PC-9 (cell line): ENCODE results near the gene HPS3. TPM values are rescaled to one million over a fixed set of nuclear protein-coding genes. Genes with fewer than 3 reads are reported as not detected.

Experiments
- BruUV-seq: library from RNA; stranded (reverse); fragments of 400-500 nt; replicated peaks from 2 replicates; lab custom pipeline; 2021; lab: Mats Ljungman, UMichigan
- CTCF ChIA-PET: fragments of 300-600 bp; sonication (Branson Sonifier 250); formaldehyde crosslinking; loops from one replicate; lab custom pipeline; 2022; ENCODE audit warnings: antibody characterized with exemption; lab: Charles Lee
- POLR2A ChIA-PET: fragments of 300-600 bp; sonication (Branson Sonifier 250); formaldehyde crosslinking; loops from one replicate; lab custom pipeline; 2022; ENCODE audit warnings: antibody characterized with exemption; ENCODE audit not compliant: unreplicated experiment; lab: Charles Lee
- DNase-seq, 2 experiments: peaks; one replicate each; pipeline versions ENCODE4 v3.0.0 to v3.0.0-alpha.2; 2015 to 2022; ENCODE audit warnings: mixed read lengths in 1 of 2
- H2AFZ ChIP-seq: fragments of 200-600 bp; sonication (generic); 2 replicates; pipeline ENCODE4 v1.8.1; 2017; ENCODE audit warnings: antibody characterized with exemption
- H3F3A ChIP-seq: fragments of 200-600 bp; sonication (generic); 2 replicates; pipeline ENCODE4 v1.8.1; 2017; ENCODE audit warnings: antibody characterized with exemption, mild to moderate bottlenecking, low read depth; ENCODE audit not compliant: insufficient read depth
- H3K27ac ChIP-seq: fragments of 200-600 bp; sonication (generic); 2 replicates; pipeline ENCODE4 v1.6.1; 2016; ENCODE audit warnings: mixed run types
- H3K27me3 ChIP-seq: fragments of 200-600 bp; sonication (generic); 2 replicates; pipeline ENCODE4 v1.6.1; 2016; ENCODE audit warnings: low read depth, mixed run types; ENCODE audit not compliant: insufficient read depth
- H3K36me3 ChIP-seq: fragments of 200-600 bp; sonication (generic); 2 replicates; pipeline ENCODE4 v1.6.1; 2016; ENCODE audit warnings: low read depth, mixed run types
- H3K4me1 ChIP-seq: fragments of 200-600 bp; sonication (generic); replicated peaks from 2 replicates; pipeline ENCODE4 v1.6.1; 2016; ENCODE audit warnings: mixed run types; ENCODE audit not compliant: insufficient read depth
- H3K4me2 ChIP-seq: fragments of 200-600 bp; sonication (generic); 2 replicates; pipeline ENCODE4 v1.6.1; 2017; ENCODE audit warnings: mixed run types
- H3K4me3 ChIP-seq: fragments of 200-600 bp; sonication (generic); 2 replicates; pipeline ENCODE4 v1.6.1; 2016; ENCODE audit warnings: mixed run types
- H3K79me2 ChIP-seq: fragments of 200-600 bp; sonication (generic); 2 replicates; pipeline ENCODE4 v1.6.1; 2017; ENCODE audit warnings: low read depth, mixed run types
- H3K9me2 ChIP-seq: fragments of 200-600 bp; sonication (generic); 2 replicates; pipeline ENCODE4 v1.8.1; 2017; ENCODE audit warnings: mild to moderate bottlenecking; ENCODE audit not compliant: insufficient read depth
- H3K9me3 ChIP-seq: fragments of 200-600 bp; sonication (generic); 2 replicates; pipeline ENCODE4 v1.8.1; 2016; ENCODE audit warnings: low read depth; ENCODE audit not compliant: insufficient read depth
- H4K20me1 ChIP-seq: fragments of 200-600 bp; sonication (generic); 2 replicates; pipeline ENCODE4 v1.8.1; 2017; ENCODE audit not compliant: insufficient read depth
- EZH2 ChIP-seq: fragments of 200-600 bp; sonication (generic); IDR thresholded peaks from 2 replicates; pipeline ENCODE4 v1.8.0; 2017; ENCODE audit warnings: antibody characterized with exemption, low read depth
- intact Hi-C: fragments of 100-400 bp; cut with micrococcal nuclease; formaldehyde crosslinking; loops from one replicate; pipeline ENCODE4 v1.10.0; 2022; ENCODE audit not compliant: unreplicated experiment
- total RNA-seq: library from RNA; stranded (reverse); gene quantifications from 2 replicates; pipeline ENCODE4 v1.2.3, GENCODE V29; 2021
- TF ChIP-seq, protein P1 (sequence below): fragments of 200-600 bp; sonication (generic); conservative IDR thresholded peaks from 2 replicates; pipeline ENCODE4 v1.6.1; 2017; ENCODE audit warnings: mixed run types, antibody characterized with exemption, mild to moderate bottlenecking, moderate library complexity

HPS3 gene
- total RNA-seq, 1 experiment from 2014 or later = 33.4 TPM

- BruUV-seq = no TSS peak
- Histone ChIP-seq H3K9me2 (no peaks in the 10 kb centered on the region), H3K4me2 (no peak overlapping the region), H3K36me3 (no peaks in the 10 kb centered on the region), H3K9me3 (no peaks in the 10 kb centered on the region), H4K20me1 (no peaks in the 10 kb centered on the region), H3K4me1 (no peaks in the 10 kb centered on the region), H3K27me3 (no peaks in the 10 kb centered on the region), H3F3A (no peaks in the 10 kb centered on the region), H3K27ac (no peak overlapping the region), H3K79me2 (no peaks in the 10 kb centered on the region), H3K4me3 (no peak overlapping the region), H2AFZ (no peak overlapping the region)
- TF ChIP-seq EZH2 = no peak
- TF ChIP-seq, protein P1, sequence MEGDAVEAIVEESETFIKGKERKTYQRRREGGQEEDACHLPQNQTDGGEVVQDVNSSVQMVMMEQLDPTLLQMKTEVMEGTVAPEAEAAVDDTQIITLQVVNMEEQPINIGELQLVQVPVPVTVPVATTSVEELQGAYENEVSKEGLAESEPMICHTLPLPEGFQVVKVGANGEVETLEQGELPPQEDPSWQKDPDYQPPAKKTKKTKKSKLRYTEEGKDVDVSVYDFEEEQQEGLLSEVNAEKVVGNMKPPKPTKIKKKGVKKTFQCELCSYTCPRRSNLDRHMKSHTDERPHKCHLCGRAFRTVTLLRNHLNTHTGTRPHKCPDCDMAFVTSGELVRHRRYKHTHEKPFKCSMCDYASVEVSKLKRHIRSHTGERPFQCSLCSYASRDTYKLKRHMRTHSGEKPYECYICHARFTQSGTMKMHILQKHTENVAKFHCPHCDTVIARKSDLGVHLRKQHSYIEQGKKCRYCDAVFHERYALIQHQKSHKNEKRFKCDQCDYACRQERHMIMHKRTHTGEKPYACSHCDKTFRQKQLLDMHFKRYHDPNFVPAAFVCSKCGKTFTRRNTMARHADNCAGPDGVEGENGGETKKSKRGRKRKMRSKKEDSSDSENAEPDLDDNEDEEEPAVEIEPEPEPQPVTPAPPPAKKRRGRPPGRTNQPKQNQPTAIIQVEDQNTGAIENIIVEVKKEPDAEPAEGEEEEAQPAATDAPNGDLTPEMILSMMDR = no peak
- ChIA-PET CTCF (no interaction called here), POLR2A (no interaction called here)
- no peak for DNase-seq
- intact Hi-C loops = no loop called here
Measured at GRCh38 chr3:149197669-149198068, 68.2 kb downstream of the HPS3 start.

- Histone ChIP-seq H3K36me3 (no peaks in the 10 kb centered on the region), H4K20me1 (no peaks in the 10 kb centered on the region), H2AFZ (no peak overlapping the region), H3K9me3 (no peaks in the 10 kb centered on the region), H3K4me2 (no peak overlapping the region), H3F3A (no peaks in the 10 kb centered on the region), H3K4me1 (no peaks in the 10 kb centered on the region), H3K9me2 (no peaks in the 10 kb centered on the region), H3K27me3 (no peaks in the 10 kb centered on the region), H3K4me3 (no peak overlapping the region), H3K79me2 (no peaks in the 10 kb centered on the region), H3K27ac (no peak overlapping the region)
- CTCF ChIA-PET = no interaction called here
- intact Hi-C loops = no loop called here
- TF ChIP-seq EZH2 = no peak
- TF ChIP-seq, protein P1 = no peak
- no TSS peak for BruUV-seq
- POLR2A ChIA-PET = no interaction called here
- DNase-seq = no peak
Measured at GRCh38 chr3:149198611-149199010, 69.2 kb downstream of the HPS3 start.

- intact Hi-C loops = no loop called here
- no peak overlapping the region for H2AFZ ChIP-seq
- H4K20me1 ChIP-seq = no peaks in the 10 kb centered on the region
- H3K36me3 ChIP-seq = no peaks in the 10 kb centered on the region
- CTCF ChIA-PET = no interaction called here
- no peak overlapping the region for H3K4me2 ChIP-seq
- no peaks in the 10 kb centered on the region for H3K9me3 ChIP-seq
- H3K27me3 ChIP-seq = no peaks in the 10 kb centered on the region
- H3K4me1 ChIP-seq = no peaks in the 10 kb centered on the region
- H3F3A ChIP-seq = no peaks in the 10 kb centered on the region
- H3K4me3 ChIP-seq = no peak overlapping the region
- no TSS peak for BruUV-seq
- DNase-seq = no peak
- no peaks in the 10 kb centered on the region for H3K9me2 ChIP-seq
- no peaks in the 10 kb centered on the region for H3K79me2 ChIP-seq
- TF ChIP-seq, protein P1 = no peak
- H3K27ac ChIP-seq = no peak overlapping the region
- POLR2A ChIA-PET = no interaction called here
Measured at GRCh38 chr3:149199474-149199873, 70.0 kb downstream of the HPS3 start.
